Right lobe of liver (tissue), 4 donors: ENCODE data around the gene GFRA1.

Experiments
- POLR2A ChIP-seq: fragments of 450-650 bp; IDR thresholded peaks from one replicate; pipeline ENCODE4 v1.6.1; 2017; ENCODE audit warnings: antibody characterized with exemption, mild to moderate bottlenecking
- TF ChIP-seq, protein P1 (sequence below), 4 donors: fragments of 200-600 bp in 3 of 4; fragments of 450-650 bp in 1 of 4; IDR thresholded peaks; one replicate each; pipeline versions ENCODE4 v1.5.1 to v1.8.0; 2016 to 2022; ENCODE audit warnings: antibody characterized with exemption in 4 of 4, mild to moderate bottlenecking in 2 of 4
- donor health status: DM: no; HTN: no; CAD: no.
- donor health status: DM: no; HTN: no; CAD: no.
- donor health status: DM: no; HTN: yes; CAD: no.

- no peak for TF ChIP-seq POLR2A
- TF ChIP-seq, protein P1, sequence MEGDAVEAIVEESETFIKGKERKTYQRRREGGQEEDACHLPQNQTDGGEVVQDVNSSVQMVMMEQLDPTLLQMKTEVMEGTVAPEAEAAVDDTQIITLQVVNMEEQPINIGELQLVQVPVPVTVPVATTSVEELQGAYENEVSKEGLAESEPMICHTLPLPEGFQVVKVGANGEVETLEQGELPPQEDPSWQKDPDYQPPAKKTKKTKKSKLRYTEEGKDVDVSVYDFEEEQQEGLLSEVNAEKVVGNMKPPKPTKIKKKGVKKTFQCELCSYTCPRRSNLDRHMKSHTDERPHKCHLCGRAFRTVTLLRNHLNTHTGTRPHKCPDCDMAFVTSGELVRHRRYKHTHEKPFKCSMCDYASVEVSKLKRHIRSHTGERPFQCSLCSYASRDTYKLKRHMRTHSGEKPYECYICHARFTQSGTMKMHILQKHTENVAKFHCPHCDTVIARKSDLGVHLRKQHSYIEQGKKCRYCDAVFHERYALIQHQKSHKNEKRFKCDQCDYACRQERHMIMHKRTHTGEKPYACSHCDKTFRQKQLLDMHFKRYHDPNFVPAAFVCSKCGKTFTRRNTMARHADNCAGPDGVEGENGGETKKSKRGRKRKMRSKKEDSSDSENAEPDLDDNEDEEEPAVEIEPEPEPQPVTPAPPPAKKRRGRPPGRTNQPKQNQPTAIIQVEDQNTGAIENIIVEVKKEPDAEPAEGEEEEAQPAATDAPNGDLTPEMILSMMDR (IDR thresholded peaks at IDR 0.05): no peak
Observed at GRCh38 chr10:116223289-116223688, 49.7 kb downstream of the GFRA1 start.
